COR-L47 (cell line): ENCODE measurements around the gene TRAF3.
"Not testable (repeated sequence)": the region's sequence is repeated elsewhere in the genome, so short reads cannot be mapped to it uniquely, and the experiment has no call there.

Experiments
- DNase-seq: peaks from one replicate; lab custom pipeline; 2025; lab: John Stamatoyannopoulos, UW

TRAF3 gene

DNA sequence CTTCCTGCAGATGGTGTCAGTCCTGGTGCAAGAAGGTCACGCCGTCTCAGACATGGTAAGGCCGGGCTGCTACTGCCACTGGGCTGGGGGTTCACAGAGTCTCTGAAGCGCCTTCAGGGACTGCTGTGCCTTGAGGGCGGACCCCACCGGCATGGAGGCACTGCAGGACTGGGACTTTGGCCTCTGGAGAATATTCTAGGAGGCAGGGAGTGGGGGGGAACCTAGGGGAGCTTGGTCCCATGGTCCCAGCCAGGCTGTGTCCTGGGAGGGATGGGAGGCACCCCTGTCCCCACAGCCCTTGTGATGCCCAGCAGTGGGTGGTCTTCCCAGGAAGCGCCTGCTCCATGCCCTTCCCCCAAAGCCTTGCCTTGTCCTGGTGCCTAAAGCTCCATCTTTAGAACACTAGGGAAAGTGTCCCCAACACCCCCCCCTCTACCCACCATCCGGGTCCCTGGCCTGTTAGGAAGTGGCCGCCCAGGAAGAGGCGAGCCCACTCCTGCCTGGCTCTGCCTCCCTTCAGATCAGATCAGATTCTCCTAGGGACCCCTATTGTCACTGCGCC, 146.8 kb downstream of the TRAF3 start:
- no peak for DNase-seq

DNA sequence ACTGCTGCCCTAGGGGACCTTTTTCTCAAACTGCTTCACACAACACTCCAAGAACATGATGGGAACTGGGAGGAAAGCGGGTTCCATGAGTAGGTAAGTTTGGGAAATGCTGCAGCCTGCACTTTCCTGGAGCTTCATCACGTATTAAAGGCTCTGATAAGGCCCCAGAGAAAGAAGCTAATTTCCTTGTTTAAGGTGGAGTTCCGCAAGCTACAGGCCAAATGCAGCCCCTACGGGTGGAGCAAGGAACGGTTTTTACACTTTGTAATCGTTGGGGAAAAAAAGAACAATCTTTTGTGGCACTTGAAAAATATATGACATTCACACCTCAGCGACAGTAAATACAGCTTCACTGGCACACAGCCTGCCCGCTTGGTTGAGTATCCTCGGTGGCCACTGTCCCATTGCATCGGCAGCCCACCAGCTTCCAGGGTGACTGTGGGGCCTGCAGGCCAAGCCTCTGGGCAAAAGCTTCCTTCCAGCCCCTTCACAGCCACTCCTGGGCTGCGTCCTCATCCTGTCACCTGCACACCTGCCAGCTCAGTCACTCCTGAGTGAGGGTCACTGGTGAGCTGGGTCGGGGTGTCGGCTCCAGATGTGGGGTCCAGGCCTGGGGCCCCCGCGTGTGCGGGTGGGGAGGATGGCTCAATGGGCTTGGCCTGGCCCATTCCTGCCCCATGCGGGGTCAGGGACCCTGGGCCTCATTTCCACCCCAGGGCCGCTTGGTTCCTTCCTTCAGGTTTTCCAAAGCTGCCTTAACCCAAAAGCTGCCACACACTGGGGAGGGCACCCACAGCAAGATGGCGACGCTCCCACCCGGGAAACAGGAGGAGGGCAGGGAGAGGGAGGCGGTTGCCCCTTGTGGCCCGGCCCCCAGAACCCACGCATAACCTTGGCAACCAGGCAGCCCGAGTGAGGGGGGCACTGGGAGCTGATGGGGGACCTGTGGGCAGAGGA, 147.7 kb downstream of the TRAF3 start:
- DNase-seq: no peak

DNA sequence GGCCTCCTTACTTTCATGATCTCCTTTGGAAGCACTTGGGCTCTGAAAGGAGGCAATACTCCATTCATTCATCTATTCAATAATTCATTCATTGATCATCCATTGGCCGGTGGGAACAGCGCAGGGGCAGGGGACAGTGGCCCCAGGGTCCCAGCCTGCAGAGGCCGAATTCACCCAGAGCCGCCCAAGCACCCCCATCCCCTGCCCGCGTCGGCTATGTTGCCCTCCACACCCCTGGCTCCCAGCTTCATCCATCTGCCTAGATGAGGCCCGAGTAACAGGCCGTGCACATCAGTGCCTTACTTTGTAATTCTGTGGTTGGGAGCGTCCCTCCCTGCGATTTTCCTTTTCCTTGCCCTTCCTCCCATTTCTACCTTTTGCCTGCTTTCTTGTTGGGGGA, 148.4 kb downstream of the TRAF3 start:
- no peak for DNase-seq

DNA sequence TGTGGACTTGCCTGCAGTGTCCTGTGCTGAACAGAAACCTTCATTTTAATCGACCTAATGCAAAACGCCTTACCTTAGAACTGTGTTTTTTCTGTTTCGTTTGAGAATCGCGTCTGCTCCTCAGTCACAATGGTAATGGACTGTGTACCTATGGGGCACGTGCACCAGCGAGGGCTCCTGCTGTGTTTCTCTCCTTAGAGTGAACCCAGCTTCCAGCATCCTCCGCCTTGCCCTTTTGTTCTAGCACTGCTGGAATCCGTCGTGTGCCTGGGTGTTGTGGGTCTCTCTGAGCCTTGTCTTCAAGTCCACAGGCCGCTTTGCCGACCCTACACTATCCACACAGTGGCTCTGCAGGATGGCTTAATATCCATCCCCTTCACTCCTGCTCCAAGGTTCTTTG, 148.9 kb downstream of the TRAF3 start:
- DNase-seq: no peak

DNA sequence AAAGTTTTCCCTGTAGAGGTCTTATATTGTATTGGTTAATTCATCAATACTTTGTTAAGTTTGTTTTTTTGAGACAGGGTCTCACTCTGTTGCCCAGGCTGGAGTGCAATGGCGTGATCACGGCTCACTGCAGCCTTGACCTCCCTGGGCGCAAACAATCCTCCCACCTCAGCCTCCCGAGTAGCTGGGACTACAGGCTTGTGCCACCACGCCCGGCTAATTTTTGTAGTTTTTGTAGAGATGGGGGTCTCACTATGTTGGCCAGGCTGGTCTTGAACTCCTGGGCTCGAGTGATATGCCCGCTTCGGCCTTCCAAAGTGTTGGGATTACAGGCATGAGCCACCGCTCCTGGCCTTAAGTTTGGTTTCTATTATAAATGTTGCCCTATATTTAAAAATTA, 149.6 kb downstream of the TRAF3 start:
- not testable (repeated sequence) for DNase-seq

DNA sequence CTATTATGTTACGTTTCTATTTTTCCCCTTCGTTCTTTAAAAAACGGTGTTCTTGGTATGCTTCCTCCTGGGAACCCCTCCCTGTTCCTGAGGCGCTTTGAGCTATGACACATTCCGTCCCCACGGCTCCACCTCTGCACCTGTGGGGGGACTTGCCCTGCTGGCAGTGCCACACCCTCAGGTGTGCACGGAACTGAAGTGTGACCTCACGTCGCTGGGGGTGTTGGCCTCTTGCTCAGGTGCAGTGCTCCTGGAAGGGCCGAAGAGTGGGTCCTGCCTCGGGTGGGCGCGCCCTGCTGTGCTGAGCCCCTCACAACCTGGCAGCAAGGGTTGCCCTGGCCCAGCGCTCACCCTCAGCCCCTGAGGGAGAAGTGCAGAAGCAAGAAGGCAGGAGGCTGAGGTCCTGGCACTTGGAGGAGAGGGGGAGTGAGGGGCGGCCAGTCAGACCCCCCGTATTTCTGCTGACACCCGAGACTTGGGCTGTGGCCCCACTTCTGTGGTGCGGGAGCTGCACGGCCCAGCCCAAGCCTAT, 150.2 kb downstream of the TRAF3 start:
- DNase-seq: no peak

DNA sequence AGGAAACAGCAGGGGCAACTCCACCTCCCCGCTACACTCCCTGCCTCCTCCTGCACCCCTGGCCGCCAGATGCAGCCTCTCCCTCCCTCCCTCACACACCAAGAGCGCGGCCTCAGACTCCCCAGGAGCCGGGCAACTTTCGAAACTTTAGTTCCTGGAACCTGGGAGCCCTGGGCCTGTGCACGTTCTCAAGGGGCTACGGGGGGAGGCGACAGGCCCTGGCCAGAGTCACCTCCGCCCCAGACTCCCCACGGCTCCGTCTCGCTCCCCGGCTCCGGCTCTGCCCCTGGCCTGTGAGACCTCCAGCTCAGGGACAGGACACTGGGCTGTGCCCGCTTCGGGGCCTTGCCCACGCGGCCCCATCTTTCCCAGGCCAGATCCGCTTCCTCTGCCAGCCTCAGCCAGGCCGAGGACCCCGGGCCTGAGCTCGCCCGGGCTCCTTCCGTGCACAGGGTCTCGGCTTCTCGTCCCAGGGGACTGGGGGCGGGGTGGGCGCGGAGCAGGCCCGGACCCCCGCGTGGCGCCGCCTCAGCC, 150.7 kb downstream of the TRAF3 start:
- no peak for DNase-seq

DNA sequence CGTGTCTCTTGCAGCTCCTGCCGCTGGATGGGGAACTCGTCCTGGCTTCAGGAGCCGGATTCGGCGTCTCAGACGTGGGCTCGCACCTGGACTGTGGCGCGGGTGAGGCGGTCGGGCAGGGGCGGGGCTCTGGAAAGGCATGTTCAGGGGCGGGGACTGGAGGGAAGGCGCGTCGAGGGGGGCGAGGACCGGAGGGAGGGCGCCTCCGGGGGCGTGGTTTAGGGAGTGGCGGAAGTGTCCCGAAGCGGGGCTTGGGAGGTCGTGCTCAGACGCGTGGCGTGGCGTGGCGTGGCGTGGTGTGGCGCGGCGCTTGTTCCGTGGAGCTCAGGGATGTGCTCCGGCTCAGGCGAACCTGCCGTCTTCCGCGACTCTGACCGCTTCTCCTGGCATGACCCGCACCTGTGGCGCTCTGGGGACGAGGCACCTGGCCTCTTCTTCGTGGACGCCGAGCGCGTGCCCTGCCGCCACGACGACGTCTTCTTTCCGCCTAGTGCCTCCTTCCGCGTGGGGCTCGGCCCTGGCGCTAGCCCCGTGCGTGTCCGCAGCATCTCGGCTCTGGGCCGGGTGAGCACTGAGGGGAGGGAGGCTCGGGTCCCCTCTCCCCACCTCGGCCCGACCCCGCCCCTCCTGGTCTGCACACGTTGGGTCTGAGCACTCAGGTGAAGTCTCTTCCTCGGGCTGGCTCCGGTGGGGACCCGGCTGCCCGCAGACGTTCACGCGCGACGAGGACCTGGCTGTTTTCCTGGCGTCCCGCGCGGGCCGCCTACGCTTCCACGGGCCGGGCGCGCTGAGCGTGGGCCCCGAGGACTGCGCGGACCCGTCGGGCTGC, 151.4 kb downstream of the TRAF3 start:
- peak; percentile 65 for DNase-seq

DNA sequence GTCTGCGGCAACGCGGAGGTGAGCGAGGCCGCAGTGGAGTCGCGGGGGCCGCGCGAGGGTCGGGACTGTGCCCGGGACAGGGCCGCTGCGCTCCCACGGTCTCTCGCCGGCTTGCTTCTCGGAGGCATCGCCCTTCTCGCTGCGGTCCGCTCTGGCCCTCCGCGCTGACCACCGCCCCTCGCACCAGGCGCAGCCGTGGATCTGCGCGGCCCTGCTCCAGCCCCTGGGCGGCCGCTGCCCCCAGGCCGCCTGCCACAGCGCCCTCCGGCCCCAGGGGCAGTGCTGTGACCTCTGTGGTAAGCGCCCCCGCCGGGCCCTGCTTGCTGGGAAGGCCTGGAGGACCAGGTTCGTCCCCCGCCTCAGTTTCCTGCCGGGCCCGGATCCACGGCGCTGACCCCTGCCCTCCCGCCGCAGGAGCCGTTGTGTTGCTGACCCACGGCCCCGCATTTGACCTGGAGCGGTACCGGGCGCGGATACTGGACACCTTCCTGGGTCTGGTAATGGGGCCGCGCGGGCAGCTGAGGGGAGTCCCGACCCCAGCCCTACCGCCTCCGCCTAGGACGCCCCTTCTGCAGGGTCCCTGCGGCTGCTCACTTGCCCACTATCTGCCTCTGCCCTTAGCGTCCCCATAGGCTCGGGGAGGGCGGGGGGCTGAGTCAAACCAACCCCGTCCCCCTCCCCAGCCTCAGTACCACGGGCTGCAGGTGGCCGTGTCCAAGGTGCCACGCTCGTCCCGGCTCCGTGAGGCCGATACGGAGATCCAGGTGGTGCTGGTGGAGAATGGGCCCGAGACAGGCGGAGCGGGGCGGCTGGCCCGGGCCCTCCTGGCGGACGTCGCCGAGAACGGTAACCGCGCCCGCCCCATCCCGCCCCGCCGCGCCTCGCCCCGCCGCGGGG, 152.2 kb downstream of the TRAF3 start:
- no peak for DNase-seq

DNA sequence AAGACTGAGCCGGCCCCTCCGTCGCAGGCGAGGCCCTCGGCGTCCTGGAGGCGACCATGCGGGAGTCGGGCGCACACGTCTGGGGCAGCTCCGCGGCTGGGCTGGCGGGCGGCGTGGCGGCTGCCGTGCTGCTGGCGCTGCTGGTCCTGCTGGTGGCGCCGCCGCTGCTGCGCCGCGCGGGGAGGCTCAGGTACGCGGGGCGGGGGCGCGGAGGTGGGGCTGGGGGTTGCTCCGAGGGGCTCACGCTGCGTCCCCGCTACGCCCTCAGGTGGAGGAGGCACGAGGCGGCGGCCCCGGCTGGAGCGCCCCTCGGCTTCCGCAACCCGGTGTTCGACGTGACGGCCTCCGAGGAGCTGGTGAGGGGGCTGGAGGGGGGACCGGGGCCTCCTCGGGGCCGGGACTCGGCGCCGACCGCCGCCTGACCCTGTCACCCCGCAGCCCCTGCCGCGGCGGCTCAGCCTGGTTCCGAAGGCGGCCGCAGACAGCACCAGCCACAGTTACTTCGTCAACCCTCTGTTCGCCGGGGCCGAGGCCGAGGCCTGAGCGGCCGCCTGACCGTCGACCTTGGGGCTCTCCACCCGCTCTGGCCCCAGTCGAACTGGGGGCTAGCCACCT, 153.0 kb downstream of the TRAF3 start:
- peak; percentile 54 for DNase-seq

DNA sequence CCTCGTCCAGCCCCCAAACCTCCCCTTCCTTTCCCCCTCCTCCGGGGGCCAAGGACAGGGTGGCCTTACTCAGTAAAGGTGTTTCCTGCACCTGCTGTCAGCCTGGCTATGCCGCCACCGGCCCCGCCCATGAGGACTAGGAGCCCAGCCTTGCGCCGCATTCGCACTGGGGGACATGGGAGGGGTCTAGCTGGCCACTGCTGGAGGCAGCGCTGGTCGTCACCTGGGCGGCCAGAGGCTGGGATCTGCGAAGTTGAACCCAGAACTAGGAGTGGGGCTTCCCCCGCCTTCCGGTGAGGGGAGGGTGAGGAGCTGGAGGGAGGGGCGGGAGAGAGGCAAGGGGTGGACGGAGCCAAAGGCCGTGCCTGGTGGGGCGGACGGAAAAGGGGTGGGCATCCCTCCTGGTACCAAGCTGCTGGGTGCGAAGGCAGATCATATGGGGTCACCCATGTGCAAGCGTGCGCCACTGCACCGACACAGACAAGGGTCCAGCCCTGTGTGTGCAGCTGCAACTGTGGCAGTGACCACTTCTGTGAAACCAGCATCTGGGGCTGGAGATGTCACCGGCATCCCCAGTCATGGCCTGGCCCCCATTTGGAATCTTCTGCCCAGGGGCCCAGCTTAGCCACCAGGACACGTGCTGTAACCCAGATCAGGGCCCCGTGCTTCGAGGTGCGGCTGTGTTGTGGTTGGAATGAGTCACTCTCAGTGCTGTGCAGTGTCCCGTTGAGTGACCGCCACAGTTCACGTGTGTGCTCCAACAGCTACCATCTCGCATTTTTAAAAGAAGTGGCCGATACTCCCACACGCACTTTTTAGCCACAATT, 153.7 kb downstream of the TRAF3 start:
- no peak for DNase-seq

DNA sequence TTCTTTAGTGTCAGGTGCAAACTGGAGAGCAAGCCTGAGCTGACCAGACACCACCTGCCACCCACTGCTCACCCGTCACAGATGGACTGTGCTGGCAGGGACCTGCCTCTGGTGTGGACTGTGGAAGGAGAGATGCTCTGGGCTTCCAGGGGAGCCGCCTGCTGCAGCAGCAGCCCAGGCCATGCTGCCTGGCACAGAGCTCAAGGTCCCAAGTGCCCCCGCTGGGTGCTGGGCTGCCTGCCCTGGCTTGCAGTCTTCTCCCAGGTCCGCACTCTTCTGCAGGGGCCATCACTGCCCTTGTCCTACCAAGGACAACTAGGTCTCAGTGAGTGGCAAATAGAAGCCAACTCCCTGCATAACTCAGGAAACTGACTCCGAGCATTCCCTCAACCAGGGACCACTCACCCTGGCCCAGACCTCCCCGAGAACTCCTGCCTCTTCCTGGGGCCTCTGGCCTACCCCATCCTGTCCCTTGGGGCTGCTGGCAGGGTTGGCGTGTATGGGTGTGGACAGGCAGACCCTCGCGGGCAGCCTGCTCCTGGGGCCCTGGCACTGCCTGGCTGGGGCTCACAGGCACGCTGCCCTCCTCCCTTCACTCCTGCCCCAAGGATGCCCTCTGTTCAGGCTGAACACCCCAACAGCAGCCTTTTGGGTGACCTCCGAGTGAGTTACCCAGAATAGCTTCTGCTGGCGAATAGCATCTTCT, 154.5 kb downstream of the TRAF3 start:
- DNase-seq: no peak

DNA sequence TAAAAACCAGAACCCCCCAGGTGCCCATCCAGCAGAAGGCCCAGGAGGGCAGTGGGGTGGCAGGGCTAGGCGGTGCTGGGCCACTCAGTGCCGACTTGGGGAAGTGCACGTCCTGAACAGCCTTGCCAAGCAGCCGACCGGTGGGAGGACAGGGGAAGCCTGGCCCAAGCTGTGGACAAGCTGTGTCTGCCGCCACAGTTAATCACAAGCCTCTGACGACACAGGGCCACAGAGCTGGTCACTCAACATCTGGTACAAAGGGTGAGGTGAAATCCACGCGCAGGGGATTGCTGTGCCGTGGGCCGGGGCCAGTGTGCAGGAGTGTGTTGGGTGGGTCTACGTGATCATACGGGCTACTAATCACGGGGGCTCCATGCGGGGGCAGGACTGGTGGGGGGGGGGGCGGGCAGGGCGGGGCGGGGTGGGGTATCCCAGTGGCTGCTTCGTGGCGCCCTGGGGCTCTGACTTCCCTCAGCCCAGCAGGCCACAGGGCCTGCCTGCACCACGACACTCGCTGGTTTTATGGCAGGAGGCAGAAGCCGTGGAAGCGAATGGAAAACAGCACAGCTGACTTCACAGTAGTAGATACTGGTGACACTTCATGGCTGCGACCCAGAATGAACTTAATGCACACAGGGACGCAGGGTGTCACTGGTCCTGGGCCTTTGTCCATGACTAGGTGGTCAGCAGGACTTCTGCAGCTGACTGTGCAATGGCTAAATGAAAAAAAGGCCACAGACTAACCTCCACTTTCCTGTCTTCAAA, 155.4 kb downstream of the TRAF3 start:
- no peak for DNase-seq

DNA sequence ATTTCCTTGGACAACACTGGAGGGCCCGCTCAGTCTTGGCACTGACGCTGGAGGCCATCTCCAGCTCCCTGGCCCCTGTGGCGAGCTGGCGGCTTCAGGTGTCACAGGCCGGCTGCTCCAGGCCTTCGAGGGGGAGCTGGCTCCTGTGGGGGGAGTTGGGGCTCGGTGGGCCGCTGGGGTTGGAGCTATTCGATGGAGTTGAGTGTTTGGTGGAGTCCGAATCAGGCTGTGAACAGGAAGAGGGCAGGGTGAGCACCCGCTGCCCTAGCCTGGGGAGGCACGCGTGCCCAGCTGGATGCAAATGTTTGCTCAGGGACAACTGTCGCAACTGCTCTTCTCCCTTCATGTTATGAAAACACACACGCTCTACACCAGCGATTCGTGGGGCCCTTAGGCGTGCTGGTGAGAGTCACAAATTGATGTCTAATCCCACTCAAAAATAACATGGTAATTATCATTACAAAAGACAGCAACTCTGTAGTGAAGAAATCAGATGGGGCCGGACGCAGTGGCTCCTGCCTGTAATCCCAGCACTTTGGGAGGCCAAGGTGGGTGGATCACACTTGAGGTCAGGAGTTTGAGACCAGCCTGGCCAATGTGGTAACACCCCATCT, 156.5 kb downstream of the TRAF3 start:
- DNase-seq: no peak

DNA sequence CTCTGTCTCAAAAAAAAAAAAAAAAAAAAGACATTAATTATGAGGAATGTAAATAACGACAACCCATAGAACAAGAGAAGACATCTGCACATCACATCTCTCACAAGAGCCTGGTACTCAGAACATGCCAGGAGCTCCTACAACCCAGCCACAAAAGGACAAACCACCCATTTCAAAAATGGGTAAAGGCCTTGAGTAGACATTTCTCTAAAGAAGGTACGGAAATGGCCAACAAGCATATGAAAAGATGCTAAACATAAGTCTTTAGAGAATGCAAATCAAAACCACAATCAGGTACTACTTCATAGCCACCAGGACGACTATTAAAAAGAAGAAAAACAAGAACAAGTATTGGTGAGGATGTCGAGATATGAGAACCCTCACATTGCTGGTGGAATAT, 158.5 kb downstream of the TRAF3 start:
- no peak for DNase-seq

DNA sequence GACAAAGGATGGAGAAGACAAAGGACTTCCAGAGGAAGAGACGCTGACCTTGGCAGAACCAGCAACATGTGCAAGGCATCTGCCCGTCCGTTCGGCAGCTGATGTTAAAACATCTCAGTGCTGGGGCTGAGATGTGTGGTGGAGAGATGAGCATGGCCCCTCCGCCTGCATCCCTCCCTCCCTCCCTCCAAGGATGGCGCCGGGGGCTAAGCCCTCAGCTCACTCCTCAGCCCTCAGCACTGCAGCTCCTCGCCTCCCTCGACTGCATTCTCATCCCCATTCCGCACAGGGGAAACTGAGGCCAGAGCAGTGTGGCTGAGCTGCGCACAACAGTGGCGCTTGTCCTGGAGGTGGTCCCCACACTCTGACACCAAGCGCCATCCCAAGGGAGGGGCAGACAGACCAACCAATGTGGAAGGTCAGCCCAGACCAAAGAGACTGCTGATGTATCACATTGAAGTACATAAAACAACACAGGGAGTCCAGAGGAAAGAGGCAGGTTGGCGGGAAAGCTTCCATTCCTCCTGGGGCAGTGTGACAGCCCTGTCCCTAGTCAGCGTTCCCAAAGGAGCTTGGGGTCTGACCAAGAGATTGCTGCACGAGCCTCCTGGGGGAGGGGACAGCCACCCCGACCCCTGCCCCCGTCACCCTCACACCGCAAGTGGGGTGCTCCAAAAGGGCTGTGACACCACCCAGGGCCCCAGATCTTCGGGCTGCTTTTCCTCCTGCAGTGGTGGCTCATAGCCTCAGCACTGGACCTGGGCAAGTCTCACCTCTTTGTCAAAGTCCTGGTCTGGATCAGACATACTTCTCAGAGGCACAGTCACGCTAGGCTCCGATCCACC, 160.3 kb downstream of the TRAF3 start:
- DNase-seq: no peak

DNA sequence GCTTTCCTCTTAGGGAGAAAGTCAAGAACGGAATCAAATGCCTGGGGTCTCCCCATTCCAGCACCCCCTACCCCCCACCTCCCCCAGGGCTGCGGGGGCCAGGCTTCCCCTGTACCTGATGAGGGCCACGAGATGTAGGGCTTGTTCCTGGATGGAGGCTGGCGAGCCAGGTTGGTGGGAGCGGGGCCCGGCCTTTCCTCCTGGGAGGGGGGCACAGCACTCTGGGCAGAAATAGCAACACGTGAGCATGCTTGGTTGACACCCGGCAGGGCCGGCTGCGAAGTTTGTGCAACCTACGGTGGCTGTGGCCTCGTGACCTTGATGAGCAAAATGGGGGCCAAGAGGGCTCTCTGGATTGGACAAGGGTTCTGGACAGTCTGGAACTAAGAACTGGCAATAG, 160.9 kb downstream of the TRAF3 start:
- DNase-seq: no peak
